PC-9 (cell line): Measurements from ENCODE around the gene ZBED1. TPM values are rescaled to one million over a fixed set of nuclear protein-coding genes. Genes with fewer than 3 reads are reported as not detected.

ENCODE experiments used
- BruUV-seq: library from RNA; stranded (reverse); fragments of 400-500 nt; replicated peaks from 2 replicates; lab custom pipeline; 2021; lab: Mats Ljungman, UMichigan
- CTCF ChIA-PET: fragments of 300-600 bp; sonication (Branson Sonifier 250); formaldehyde crosslinking; loops from one replicate; lab custom pipeline; 2022; ENCODE audit warnings: antibody characterized with exemption; lab: Charles Lee
- POLR2A ChIA-PET: fragments of 300-600 bp; sonication (Branson Sonifier 250); formaldehyde crosslinking; loops from one replicate; lab custom pipeline; 2022; ENCODE audit warnings: antibody characterized with exemption; ENCODE audit not compliant: unreplicated experiment; lab: Charles Lee
- DNase-seq, 2 experiments: peaks; one replicate each; pipeline versions ENCODE4 v3.0.0 to v3.0.0-alpha.2; 2015 to 2022; ENCODE audit warnings: mixed read lengths in 1 of 2
- H2AFZ ChIP-seq: fragments of 200-600 bp; sonication (generic); 2 replicates; pipeline ENCODE4 v1.8.1; 2017; ENCODE audit warnings: antibody characterized with exemption
- H3F3A ChIP-seq: fragments of 200-600 bp; sonication (generic); 2 replicates; pipeline ENCODE4 v1.8.1; 2017; ENCODE audit warnings: antibody characterized with exemption, mild to moderate bottlenecking, low read depth; ENCODE audit not compliant: insufficient read depth
- H3K27ac ChIP-seq: fragments of 200-600 bp; sonication (generic); 2 replicates; pipeline ENCODE4 v1.6.1; 2016; ENCODE audit warnings: mixed run types
- H3K27me3 ChIP-seq: fragments of 200-600 bp; sonication (generic); 2 replicates; pipeline ENCODE4 v1.6.1; 2016; ENCODE audit warnings: low read depth, mixed run types; ENCODE audit not compliant: insufficient read depth
- H3K36me3 ChIP-seq: fragments of 200-600 bp; sonication (generic); 2 replicates; pipeline ENCODE4 v1.6.1; 2016; ENCODE audit warnings: low read depth, mixed run types
- H3K4me1 ChIP-seq: fragments of 200-600 bp; sonication (generic); replicated peaks from 2 replicates; pipeline ENCODE4 v1.6.1; 2016; ENCODE audit warnings: mixed run types; ENCODE audit not compliant: insufficient read depth
- H3K4me2 ChIP-seq: fragments of 200-600 bp; sonication (generic); 2 replicates; pipeline ENCODE4 v1.6.1; 2017; ENCODE audit warnings: mixed run types
- H3K4me3 ChIP-seq: fragments of 200-600 bp; sonication (generic); 2 replicates; pipeline ENCODE4 v1.6.1; 2016; ENCODE audit warnings: mixed run types
- H3K79me2 ChIP-seq: fragments of 200-600 bp; sonication (generic); 2 replicates; pipeline ENCODE4 v1.6.1; 2017; ENCODE audit warnings: low read depth, mixed run types
- H3K9me2 ChIP-seq: fragments of 200-600 bp; sonication (generic); 2 replicates; pipeline ENCODE4 v1.8.1; 2017; ENCODE audit warnings: mild to moderate bottlenecking; ENCODE audit not compliant: insufficient read depth
- H3K9me3 ChIP-seq: fragments of 200-600 bp; sonication (generic); 2 replicates; pipeline ENCODE4 v1.8.1; 2016; ENCODE audit warnings: low read depth; ENCODE audit not compliant: insufficient read depth
- H4K20me1 ChIP-seq: fragments of 200-600 bp; sonication (generic); 2 replicates; pipeline ENCODE4 v1.8.1; 2017; ENCODE audit not compliant: insufficient read depth
- CTCF ChIP-seq: fragments of 200-600 bp; sonication (generic); conservative IDR thresholded peaks from 2 replicates; pipeline ENCODE4 v1.6.1; 2017; ENCODE audit warnings: mixed run types, antibody characterized with exemption, mild to moderate bottlenecking, moderate library complexity
- EZH2 ChIP-seq: fragments of 200-600 bp; sonication (generic); IDR thresholded peaks from 2 replicates; pipeline ENCODE4 v1.8.0; 2017; ENCODE audit warnings: antibody characterized with exemption, low read depth
- intact Hi-C: fragments of 100-400 bp; cut with micrococcal nuclease; formaldehyde crosslinking; loops from one replicate; pipeline ENCODE4 v1.10.0; 2022; ENCODE audit not compliant: unreplicated experiment
- total RNA-seq: library from RNA; stranded (reverse); gene quantifications from 2 replicates; pipeline ENCODE4 v1.2.3, GENCODE V29; 2021

ZBED1 gene
- total RNA-seq, 1 experiment from 2014 or later: 11.1 TPM

GRCh38 chrX:2513121-2513664, 12.4 kb upstream of the ZBED1 start:
- Histone ChIP-seq H3K9me2 (no peaks in the 10 kb centered on the region), H3K27ac (no peak overlapping the region), H3K4me3 (no peak overlapping the region), H3K36me3 (no peaks in the 10 kb centered on the region), H2AFZ (no peak overlapping the region), H4K20me1 (no peaks in the 10 kb centered on the region), H3K79me2 (no peaks in the 10 kb centered on the region), H3K27me3 (peaks cover 10% of the 10 kb centered on the region; the same call in 1 of the 2 replicates), H3F3A (no peaks in the 10 kb centered on the region), H3K4me2 (no peak overlapping the region), H3K9me3 (no peaks in the 10 kb centered on the region), H3K4me1 (no peaks in the 10 kb centered on the region)
- DNase-seq: no peak
- no peak for TF ChIP-seq EZH2
- TF ChIP-seq CTCF: no peak
- CTCF ChIA-PET: no interaction called here
- intact Hi-C loops: no loop called here
- BruUV-seq: no TSS peak
- POLR2A ChIA-PET: no interaction called here

GRCh38 chrX:2512501-2512900, 11.7 kb upstream of the ZBED1 start:
- intact Hi-C loops: no loop called here
- Histone ChIP-seq H3K9me2 (no peaks in the 10 kb centered on the region), H3K4me3 (no peak overlapping the region), H4K20me1 (no peaks in the 10 kb centered on the region), H3K79me2 (no peaks in the 10 kb centered on the region), H3K27ac (no peak overlapping the region), H3K4me1 (no peaks in the 10 kb centered on the region), H3K27me3 (peaks cover 10% of the 10 kb centered on the region; the same call in 1 of the 2 replicates), H2AFZ (no peak overlapping the region), H3K36me3 (no peaks in the 10 kb centered on the region), H3F3A (no peaks in the 10 kb centered on the region), H3K4me2 (no peak overlapping the region), H3K9me3 (no peaks in the 10 kb centered on the region)
- ChIA-PET POLR2A (no interaction called here), CTCF (no interaction called here)
- no peak for DNase-seq
- no TSS peak for BruUV-seq
- TF ChIP-seq CTCF (no peak), EZH2 (no peak)

GRCh38 chrX:2511326-2511725, 10.6 kb upstream of the ZBED1 start:
- TF ChIP-seq CTCF (no peak), EZH2 (no peak)
- Histone ChIP-seq H2AFZ (no peak overlapping the region), H3K9me2 (no peaks in the 10 kb centered on the region), H3K79me2 (no peaks in the 10 kb centered on the region), H3K4me3 (no peak overlapping the region), H4K20me1 (no peaks in the 10 kb centered on the region), H3K27me3 (no peaks in the 10 kb centered on the region; the same call in 1 of the 2 replicates), H3K36me3 (no peaks in the 10 kb centered on the region), H3F3A (no peaks in the 10 kb centered on the region), H3K4me2 (no peak overlapping the region), H3K4me1 (no peaks in the 10 kb centered on the region), H3K27ac (no peak overlapping the region), H3K9me3 (no peaks in the 10 kb centered on the region)
- CTCF ChIA-PET: no interaction called here
- POLR2A ChIA-PET: no interaction called here
- no TSS peak for BruUV-seq
- intact Hi-C loops: no loop called here
- no peak for DNase-seq
